ENCODE measurements around the gene SOD3.

The SOD3 gene

GRCh38 chr4:24794916-24795665, at the start of gene SOD3:
TSS of gene SOD3 (plus strand) at chr4:24795573. CDS start at chr4:24799522, 3,949 bp downstream.
- DNase-seq (ENCODE audit: low read depth): no peak
- H3K4me3 ChIP-seq (ENCODE audit: low read depth, low read length): no peak within 1 kb of the TSS
- TF ChIP-seq, protein P1, sequence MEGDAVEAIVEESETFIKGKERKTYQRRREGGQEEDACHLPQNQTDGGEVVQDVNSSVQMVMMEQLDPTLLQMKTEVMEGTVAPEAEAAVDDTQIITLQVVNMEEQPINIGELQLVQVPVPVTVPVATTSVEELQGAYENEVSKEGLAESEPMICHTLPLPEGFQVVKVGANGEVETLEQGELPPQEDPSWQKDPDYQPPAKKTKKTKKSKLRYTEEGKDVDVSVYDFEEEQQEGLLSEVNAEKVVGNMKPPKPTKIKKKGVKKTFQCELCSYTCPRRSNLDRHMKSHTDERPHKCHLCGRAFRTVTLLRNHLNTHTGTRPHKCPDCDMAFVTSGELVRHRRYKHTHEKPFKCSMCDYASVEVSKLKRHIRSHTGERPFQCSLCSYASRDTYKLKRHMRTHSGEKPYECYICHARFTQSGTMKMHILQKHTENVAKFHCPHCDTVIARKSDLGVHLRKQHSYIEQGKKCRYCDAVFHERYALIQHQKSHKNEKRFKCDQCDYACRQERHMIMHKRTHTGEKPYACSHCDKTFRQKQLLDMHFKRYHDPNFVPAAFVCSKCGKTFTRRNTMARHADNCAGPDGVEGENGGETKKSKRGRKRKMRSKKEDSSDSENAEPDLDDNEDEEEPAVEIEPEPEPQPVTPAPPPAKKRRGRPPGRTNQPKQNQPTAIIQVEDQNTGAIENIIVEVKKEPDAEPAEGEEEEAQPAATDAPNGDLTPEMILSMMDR (IDR thresholded peaks at IDR 0.05; ENCODE audit: low read depth, low read length, missing control alignments): no peak

DNA sequence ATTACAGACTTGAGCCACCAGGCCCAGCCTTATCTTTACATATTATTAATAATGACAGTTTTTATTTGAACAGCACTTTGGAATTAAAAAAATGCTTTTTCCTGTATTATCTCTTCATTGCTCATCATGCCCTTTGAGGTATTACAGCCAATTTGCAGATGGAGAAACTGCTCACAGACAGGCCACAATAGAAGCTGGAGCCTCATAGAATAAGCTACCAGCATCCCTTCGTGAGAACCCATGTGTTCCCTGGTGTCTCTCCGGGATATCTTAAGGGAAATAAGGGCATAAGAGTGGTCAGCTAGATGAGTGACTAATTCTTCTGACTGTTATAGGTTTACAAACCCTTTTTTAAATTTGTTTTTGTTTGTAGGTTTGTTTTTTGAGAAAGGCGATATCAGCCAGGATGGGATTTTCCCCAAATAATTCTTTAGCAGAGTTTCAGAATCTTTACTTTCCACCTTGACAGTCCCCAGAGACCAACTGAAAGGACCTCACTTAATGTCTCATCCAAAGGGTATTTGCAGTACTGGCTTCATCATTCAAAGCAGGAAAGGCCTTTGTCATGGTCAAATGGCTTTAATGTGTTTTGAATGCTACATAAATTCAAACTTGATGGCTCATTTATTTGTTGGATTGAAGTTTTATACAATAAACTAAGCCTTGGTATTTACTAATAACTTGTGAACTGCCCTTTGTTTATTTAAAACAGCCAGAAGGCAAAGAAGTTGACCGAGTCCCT, 48.0 kb upstream of the SOD3 start:
- TF ChIP-seq, protein P1 (IDR thresholded peaks at IDR 0.05; ENCODE audit: low read depth, low read length, missing control alignments): no peak
- no peak overlapping the region for H3K4me3 ChIP-seq (ENCODE audit: low read depth, low read length)
- DNase-seq (ENCODE audit: low read depth): no peak

GRCh38 chr4:24748023-24748422, 47.4 kb upstream of the SOD3 start:
- TF ChIP-seq, protein P1 (IDR thresholded peaks at IDR 0.05; ENCODE audit: low read depth, low read length, missing control alignments): no peak
- DNase-seq (ENCODE audit: low read depth): no peak
- no peak overlapping the region for H3K4me3 ChIP-seq (ENCODE audit: low read depth, low read length)

GRCh38 chr4:24748758-24749350, 46.5 kb upstream of the SOD3 start:
- TF ChIP-seq, protein P1 (IDR thresholded peaks at IDR 0.05; ENCODE audit: low read depth, low read length, missing control alignments): no peak
- no peak overlapping the region for H3K4me3 ChIP-seq (ENCODE audit: low read depth, low read length)
- DNase-seq (ENCODE audit: low read depth): no peak

GRCh38 chr4:24750106-24750505, 45.3 kb upstream of the SOD3 start:
- no peak overlapping the region for H3K4me3 ChIP-seq (ENCODE audit: low read depth, low read length)
- DNase-seq (ENCODE audit: low read depth): no peak
- TF ChIP-seq, protein P1 (IDR thresholded peaks at IDR 0.05; ENCODE audit: low read depth, low read length, missing control alignments): no peak

GRCh38 chr4:24751926-24752539, 43.3 kb upstream of the SOD3 start:
- H3K4me3 ChIP-seq (ENCODE audit: low read depth, low read length): no peak overlapping the region
- DNase-seq (ENCODE audit: low read depth): no peak
- TF ChIP-seq, protein P1 (IDR thresholded peaks at IDR 0.05; ENCODE audit: low read depth, low read length, missing control alignments): no peak

Measured in GM12864 (cell line).